GM10248 (cell line): Measurements from ENCODE around the gene NUMBL.

Experiments
- CTCF ChIA-PET: fragments of 300-600 bp; sonication (Branson Sonifier 250); formaldehyde crosslinking; extraction: SDS; loops from one replicate; lab custom pipeline; 2021; ENCODE audit warnings: antibody characterized with exemption; lab: Yijun Ruan, JAX
- POLR2A ChIA-PET: fragments of 350-650 bp; sonication (Branson Sonifier 250); formaldehyde crosslinking; extraction: SDS; loops from one replicate; lab custom pipeline; 2020; ENCODE audit warnings: antibody characterized with exemption; lab: Yijun Ruan, JAX
- DNase-seq: peaks from one replicate; pipeline ENCODE4 v3.0.0; 2012; ENCODE audit errors: extremely low spot score
- CTCF ChIP-seq: IDR thresholded peaks from 2 replicates; pipeline ENCODE4 v1.5.1; 2012; ENCODE audit warnings: mild to moderate bottlenecking, low read depth; ENCODE audit errors: extremely low read depth, missing control alignments, control extremely low read depth

Gene NUMBL

GRCh38 chr19:40677156-40677555, 13.3 kb downstream of the NUMBL start:
- CTCF ChIA-PET: no interaction called here
- DNase-seq: no peak
- POLR2A ChIA-PET: no interaction called here
- no peak for TF ChIP-seq CTCF

- DNase-seq: no peak
- ChIA-PET POLR2A (no interaction called here), CTCF (interaction anchor here (1.4 to 3.5 kb wide), 2 partner anchors 11 to 133 kb away, joined by 5 to 14 read pairs; no protein-coding TSS in a partner anchor)
- no peak for TF ChIP-seq CTCF
Observed at GRCh38 chr19:40674291-40674690, 16.2 kb downstream of the NUMBL start.

DNA sequence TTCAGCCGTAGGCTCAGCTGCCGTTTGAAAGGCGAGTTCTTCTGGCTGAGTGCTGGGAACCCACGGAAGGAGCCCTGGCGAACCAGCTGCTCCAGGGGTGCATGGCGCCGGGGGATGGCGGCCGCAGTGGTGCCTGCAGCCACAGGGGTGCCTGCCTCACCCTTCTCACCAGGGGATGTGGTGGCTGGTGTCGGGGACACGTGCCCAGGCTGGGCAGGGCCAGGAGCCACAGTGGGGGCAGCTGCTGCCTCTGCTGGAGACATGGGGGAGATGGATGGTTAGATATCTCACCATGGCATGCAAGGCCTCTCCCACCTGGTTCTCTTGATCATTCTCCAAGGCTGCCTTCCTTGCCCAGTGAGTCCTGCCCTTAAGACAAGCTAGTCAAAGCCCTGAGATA, 17.1 kb downstream of the NUMBL start:
- POLR2A ChIA-PET: no interaction called here
- DNase-seq: no peak
- TF ChIP-seq CTCF: no peak
- CTCF ChIA-PET: interaction anchor here (1.4 to 3.5 kb wide), 2 partner anchors 10 to 134 kb away, joined by 5 to 14 read pairs; no protein-coding TSS in a partner anchor

DNA sequence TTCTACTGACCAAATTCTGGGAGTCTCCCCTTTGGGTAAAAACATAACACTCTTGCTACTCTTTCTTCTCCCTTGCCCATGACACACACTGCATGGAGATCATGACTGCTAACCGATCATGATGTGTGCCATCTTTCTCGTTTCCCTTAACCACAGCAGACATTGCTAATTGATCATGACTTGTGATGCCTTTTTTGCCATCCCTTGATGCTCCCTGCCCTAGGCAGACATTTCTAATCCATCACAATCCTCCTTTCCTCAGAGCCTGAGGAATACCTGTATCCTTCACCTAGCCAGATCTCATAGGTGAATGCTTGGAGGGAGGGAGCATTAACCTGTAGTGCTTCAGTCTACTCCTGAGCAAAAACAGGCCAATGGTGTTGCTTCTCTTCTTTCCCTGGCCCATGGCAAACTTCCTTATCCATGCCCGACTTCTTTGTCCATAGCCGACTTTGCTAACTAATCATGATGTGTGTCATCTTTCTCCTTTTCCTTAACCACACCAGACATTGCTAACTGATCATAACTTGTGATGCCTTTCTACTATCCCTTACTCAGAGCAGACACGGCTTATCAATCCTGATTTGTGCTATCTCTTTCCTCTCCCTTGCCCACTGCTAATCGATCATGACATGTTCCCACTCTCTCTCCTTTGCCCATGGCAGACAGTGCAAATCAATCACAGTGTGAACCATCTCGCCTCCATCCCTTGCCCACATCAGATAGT, 17.7 kb downstream of the NUMBL start:
- ChIA-PET CTCF (interaction anchor here (1.2 to 3.5 kb wide), 3 partner anchors 9 to 38 kb away, joined by 5 to 14 read pairs (median 9); no protein-coding TSS in a partner anchor), POLR2A (no interaction called here)
- DNase-seq: no peak
- TF ChIP-seq CTCF: no peak

DNA sequence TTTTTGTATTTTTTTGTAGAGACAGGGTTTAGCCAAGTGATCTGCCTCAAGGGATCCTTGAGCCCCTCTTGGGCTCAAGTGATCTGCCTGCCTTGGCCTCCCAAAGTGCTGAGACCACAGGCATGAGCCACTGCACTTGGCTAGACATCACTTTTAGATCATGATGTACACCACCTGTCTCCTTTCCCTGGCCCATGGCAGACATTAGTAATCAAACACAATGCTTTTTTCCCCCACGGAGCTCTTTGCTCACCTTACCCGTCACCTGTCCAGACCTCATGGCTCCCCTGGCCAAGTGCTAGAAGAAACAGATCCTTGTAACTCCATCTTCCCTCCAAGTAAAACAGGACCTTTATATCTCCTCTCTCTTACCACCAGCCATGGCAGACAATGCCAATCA, 18.4 kb downstream of the NUMBL start:
- ChIA-PET CTCF (interaction anchor here (1.2 to 1.8 kb wide), 2 partner anchors 9 to 38 kb away, joined by 5 to 9 read pairs; no protein-coding TSS in a partner anchor), POLR2A (no interaction called here)
- TF ChIP-seq CTCF: no peak
- no peak for DNase-seq

- ChIA-PET POLR2A (no interaction called here), CTCF (interaction anchor here (0.9 to 1.8 kb wide), 3 partner anchors 8 to 37 kb away, joined by 3 to 9 read pairs (median 5); no protein-coding TSS in a partner anchor)
- DNase-seq: no peak
- no peak for TF ChIP-seq CTCF
Observed at GRCh38 chr19:40671404-40671803, 19.0 kb downstream of the NUMBL start.
